HepG2 (cell line): ENCODE results near the gene USP15. TPM values are rescaled to one million over a fixed set of nuclear protein-coding genes. Genes with fewer than 3 reads are reported as not detected.

Experiments
- ATAC-seq: fragments of 200-7000 bp; cut with Tn5 transposase; 3 replicates; pipeline ENCODE4 v1.9.1; 2020; ENCODE audit warnings: mild to moderate bottlenecking, moderate library complexity
- BruUV-seq: library from RNA; stranded (reverse); fragments of 400-500 nt; replicated peaks from 2 replicates; lab custom pipeline; 2021; lab: Mats Ljungman, UMichigan
- CTCF ChIA-PET: fragments of 300-600 bp; formaldehyde crosslinking; extraction: SDS; loops from one replicate; lab custom pipeline; 2021; ENCODE audit warnings: low total read pairs, inconsistent platforms, low intra/inter-chr PET ratio; lab: Yijun Ruan, JAX
- POLR2A ChIA-PET: fragments of 350-600 bp; sonication (Branson Sonifier 250); formaldehyde crosslinking; loops from one replicate; lab custom pipeline; 2020; ENCODE audit warnings: antibody characterized with exemption, inconsistent platforms; lab: Yijun Ruan, JAX
- DNase-seq: peaks from one replicate; pipeline ENCODE4 v3.0.0-alpha.2; 2015; ENCODE audit warnings: low spot score
- FAIRE-seq: peaks from 3 replicates; lab custom pipeline; 2011; peaks lifted over from hg19 to GRCh38; lab: Jason Lieb, UNC
- H2AFZ ChIP-seq: one replicate; pipeline ENCODE4 v1.6.1; 2011; ENCODE audit warnings: low read length, inconsistent platforms
- H3K27ac ChIP-seq: fragments of 300-600 bp; 3 replicates; pipeline ENCODE4 v1.8.0; 2011; ENCODE audit warnings: mixed run types, mild to moderate bottlenecking, mixed read lengths, low read length, inconsistent platforms; ENCODE audit not compliant: insufficient read depth; ENCODE audit errors: extremely low read length
- H3K27me3 ChIP-seq, 2 experiments: fragments of 200-600 bp in 1 of 2; 2 replicates in 1 of 2; 3 replicates in 1 of 2; pipeline versions ENCODE4 v1.6.0 to v1.8.0; 2011; ENCODE audit warnings: low read length in 2 of 2, mild to moderate bottlenecking in 2 of 2, moderate library complexity in 2 of 2, inconsistent platforms in 1 of 2; ENCODE audit not compliant: insufficient read depth in 2 of 2, control insufficient read depth in 1 of 2
- H3K36me3 ChIP-seq, 2 experiments: fragments of 200-600 bp in 1 of 2; replicated peaks in 1 of 2; 2 replicates in 1 of 2; 3 replicates in 1 of 2; pipeline versions ENCODE4 v1.5.1 to v1.8.0; 2011; ENCODE audit warnings: low read length in 2 of 2, inconsistent platforms in 1 of 2; ENCODE audit not compliant: insufficient read depth in 2 of 2, control insufficient read depth in 1 of 2
- H3K4me1 ChIP-seq: 2 replicates; pipeline ENCODE4 v1.5.1; 2012; ENCODE audit warnings: low read length, inconsistent platforms; ENCODE audit not compliant: insufficient read depth
- H3K4me2 ChIP-seq: 2 replicates; pipeline ENCODE4 v1.6.0; 2011; ENCODE audit warnings: low read depth, low read length, inconsistent platforms
- H3K4me3 ChIP-seq, 3 experiments: fragments of 200-600 bp in 1 of 3; sonication (generic), shearing (Covaris generic) in 1 of 3; replicated peaks in 1 of 3; 2 replicates each; pipeline ENCODE4 v1.5.1; 2011 to 2016; ENCODE audit warnings: low read length in 3 of 3, inconsistent platforms in 2 of 3, low read depth in 2 of 3, mild to moderate bottlenecking in 2 of 3, control low read depth in 1 of 3, mixed read lengths in 1 of 3; ENCODE audit not compliant: insufficient read depth in 1 of 3
- H3K79me2 ChIP-seq: one replicate; pipeline ENCODE4 v1.6.1; 2011; ENCODE audit warnings: low read length, inconsistent platforms; ENCODE audit not compliant: insufficient read depth
- H3K9ac ChIP-seq: 2 replicates; pipeline ENCODE4 v1.6.0; 2011; ENCODE audit warnings: mild to moderate bottlenecking, low read depth, low read length, inconsistent platforms; ENCODE audit not compliant: insufficient read depth
- H3K9me3 ChIP-seq: 2 replicates; pipeline ENCODE4 v1.5.1; 2012; ENCODE audit warnings: mild to moderate bottlenecking, low read length
- H4K20me1 ChIP-seq: 2 replicates; pipeline ENCODE4 v1.6.0; 2011; ENCODE audit warnings: inconsistent platforms, mild to moderate bottlenecking, low read length, moderate library complexity; ENCODE audit not compliant: insufficient read depth
- KLF6 ChIP-seq: IDR thresholded peaks from 2 replicates; pipeline ENCODE4 v1.8.0; 2016; ENCODE audit warnings: missing biosample characterization, missing genetic modification reagents
- MBD4 ChIP-seq: IDR thresholded peaks from 2 replicates; pipeline ENCODE4 v1.6.1; 2012; ENCODE audit warnings: low read length, inconsistent platforms, borderline replicate concordance
- MEIS2 ChIP-seq: sonication (generic); formaldehyde crosslinking; IDR thresholded peaks from 2 replicates; pipeline ENCODE4 v1.9.0; 2021; ENCODE audit warnings: mild to moderate bottlenecking, missing genetic modification reagents
- MTA3 ChIP-seq: sonication (generic); formaldehyde crosslinking; IDR thresholded peaks from 2 replicates; pipeline ENCODE4 v1.4.0; 2020; ENCODE audit warnings: missing genetic modification reagents
- MXD1 ChIP-seq: sonication (generic); formaldehyde crosslinking; IDR thresholded peaks from 2 replicates; pipeline ENCODE4 v1.4.0; 2020; ENCODE audit warnings: mild to moderate bottlenecking, missing genetic modification reagents
- PAWR ChIP-seq: sonication (generic); formaldehyde crosslinking; IDR thresholded peaks from 2 replicates; pipeline ENCODE4 v1.4.0; 2020; ENCODE audit warnings: missing genetic modification reagents, mild to moderate bottlenecking, borderline replicate concordance
- PAX8 ChIP-seq: sonication (generic); formaldehyde crosslinking; IDR thresholded peaks from 2 replicates; pipeline ENCODE4 v1.8.0; 2022; ENCODE audit warnings: mild to moderate bottlenecking, missing genetic modification reagents, borderline replicate concordance
- PHF8 ChIP-seq: sonication (generic); formaldehyde crosslinking; IDR thresholded peaks from 2 replicates; pipeline ENCODE4 v1.5.0; 2020; ENCODE audit warnings: missing genetic modification reagents
- RAD21 ChIP-seq: fragments of 450-650 bp; formaldehyde crosslinking; IDR thresholded peaks from 2 replicates; pipeline ENCODE4 v1.5.0; 2020; ENCODE audit warnings: mild to moderate bottlenecking
- ZGPAT ChIP-seq: IDR thresholded peaks from 2 replicates; pipeline ENCODE4 v1.6.1; 2016; ENCODE audit warnings: mild to moderate bottlenecking
- ZKSCAN8 ChIP-seq: IDR thresholded peaks from 2 replicates; pipeline ENCODE4 v1.6.1; 2016; ENCODE audit warnings: borderline replicate concordance, missing genetic modification reagents, missing compliant biosample characterization
- ZNF234 ChIP-seq: sonication (generic); formaldehyde crosslinking; conservative IDR thresholded peaks from 2 replicates; pipeline ENCODE4 v1.5.1; 2020; ENCODE audit warnings: mild to moderate bottlenecking, missing genetic modification reagents
- ZNF30 ChIP-seq: sonication (generic); formaldehyde crosslinking; IDR thresholded peaks from 2 replicates; pipeline ENCODE4 v1.5.0; 2020; ENCODE audit warnings: mild to moderate bottlenecking, missing genetic modification reagents
- ZNF598 ChIP-seq: sonication (generic); formaldehyde crosslinking; IDR thresholded peaks from 2 replicates; pipeline ENCODE4 v1.5.1; 2020; ENCODE audit warnings: mild to moderate bottlenecking, missing genetic modification reagents, borderline replicate concordance
- ZNF704 ChIP-seq: sonication (generic); formaldehyde crosslinking; IDR thresholded peaks from 2 replicates; pipeline ENCODE4 v1.8.1; 2023; ENCODE audit warnings: mild to moderate bottlenecking, inconsistent platforms, moderate library complexity, missing genetic modification reagents, borderline replicate concordance
- WGBS: methylation state at CpG from one replicate; pipeline ENCODE4 v1.1.6; 2017; ENCODE audit warnings: low lambda C conversion rate; 5-methylcytosine and 5-hydroxymethylcytosine counted together
- in situ Hi-C: cut with HindIII; loops from 2 replicates; pipeline ENCODE4 v1.10.0; 2017; ENCODE audit warnings: low pct_unique_long_range_greater_than_20kb; ENCODE audit not compliant: extremely low pct_ligation_motif_present
- intact Hi-C: fragments of 100-400 bp; cut with micrococcal nuclease; formaldehyde crosslinking; loops from one replicate; pipeline ENCODE4 v1.10.0; 2022; ENCODE audit not compliant: unreplicated experiment
- polyA plus RNA-seq, 8 experiments: library from polyadenylated mRNA; depleted of rRNA in 3 of 8; stranded (reverse) in 7 of 8; unstranded in 1 of 8; fragments of >200 nt; fragmentation: Illumina TruSeq in 4 of 8; extraction: Trizol in 4 of 8; gene quantifications; 2 replicates each; pipeline versions ENCODE4 v1.2.1 to v1.2.3, GENCODE V29; 2011 to 2016; ENCODE audit warnings: low read depth in 4 of 8, missing spikeins in 1 of 8, mixed read lengths in 1 of 8; ENCODE audit not compliant: insufficient read depth in 1 of 8
- total RNA-seq, 5 experiments: library from RNA; depleted of rRNA; stranded (reverse); fragments of >200 nt; fragmentation: Illumina TruSeq; extraction: Trizol; gene quantifications; 2 replicates each; pipeline ENCODE4 v1.2.3, GENCODE V29; 2016; ENCODE audit warnings: low read depth in 1 of 5

The USP15 gene
- total and polyA plus RNA-seq, 2 of the 13 experiments (the other 11 are each of a cell fraction or from before 2014, with no cell fraction given) = 17.3 to 51.7 TPM

DNA sequence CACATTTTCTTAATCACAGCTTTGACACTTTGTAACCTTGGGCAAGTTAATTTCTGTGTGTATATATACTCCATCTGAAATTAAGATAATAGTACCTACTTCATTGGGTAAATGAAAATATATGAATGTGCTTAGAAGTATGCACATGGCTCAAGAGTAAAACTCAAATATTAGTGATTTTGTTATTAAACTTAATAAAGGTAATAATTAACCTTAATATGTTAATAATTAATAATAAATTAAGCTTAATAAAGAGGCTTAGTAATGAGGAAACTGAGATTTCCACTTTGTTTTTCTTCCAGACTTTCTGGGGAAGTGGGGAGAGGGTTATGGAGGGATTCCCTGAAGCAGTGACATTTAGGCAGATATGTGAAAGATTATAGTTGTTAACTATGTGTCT, 19.8 kb downstream of the USP15 start:
- TF ChIP-seq KLF6 (no peak), MEIS2 (no peak), ZNF30 (no peak), ZKSCAN8 (no peak), MTA3 (CRISPR knock-in tag) (no peak)
- TF ChIP-seq, all 625 proteins: peak for 0
- FAIRE-seq = no peak
- CTCF ChIA-PET = no interaction called here
- ATAC-seq = no peak
- Histone ChIP-seq H3K27ac (no peak overlapping the region), H3K9me3 (no peaks in the 10 kb centered on the region), H3K4me2 (no peak overlapping the region), H3K4me1 (no peaks in the 10 kb centered on the region), H4K20me1 (peaks cover 12% of the 10 kb centered on the region; the same call in 1 of the 2 replicates), H3K36me3 (no peaks in the 10 kb centered on the region), H2AFZ (no peak overlapping the region), H3K27me3 (no peaks in the 10 kb centered on the region), H3K9ac (no peak overlapping the region), H3K4me3 (no peak overlapping the region), H3K79me2 (peaks cover 88% of the 10 kb centered on the region)
- POLR2A ChIA-PET = no interaction called here
- in situ Hi-C loops (no loop called here), intact Hi-C loops (no loop called here)
- no peak for DNase-seq
- no TSS peak for BruUV-seq

DNA sequence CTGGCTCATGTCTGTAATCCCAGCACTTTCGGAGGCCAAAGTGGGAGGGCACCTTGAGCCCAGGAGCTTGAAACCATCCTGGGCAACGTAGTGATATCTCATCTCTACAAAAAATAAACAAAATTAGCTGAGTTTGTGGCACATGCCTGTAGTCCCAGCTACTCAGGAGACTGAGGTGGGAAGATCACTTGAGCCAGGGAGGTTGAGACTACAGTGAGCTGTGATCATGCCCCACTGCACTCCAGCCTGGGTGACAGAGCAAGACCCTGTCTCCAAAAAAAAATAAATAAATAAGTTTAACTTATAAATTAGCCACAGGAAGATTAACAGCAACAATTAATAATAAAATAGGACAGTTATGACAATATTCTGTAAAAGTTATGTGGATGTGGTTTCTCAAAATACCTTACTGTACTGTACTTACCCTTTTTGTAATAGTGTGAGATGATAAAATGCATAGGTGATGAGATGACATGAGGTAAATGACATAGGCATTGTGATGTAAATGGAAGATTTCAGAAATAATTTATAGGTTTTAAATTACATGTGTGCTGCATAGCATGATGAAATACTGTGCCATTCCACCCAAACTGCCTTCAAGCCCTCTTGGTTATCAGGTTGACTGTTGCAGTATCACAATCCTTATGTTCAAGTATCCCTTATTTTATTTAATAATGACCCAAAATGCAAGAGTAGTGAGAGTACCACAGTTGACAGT, 22.0 kb downstream of the USP15 start:
- Histone ChIP-seq H3K36me3 (no peaks in the 10 kb centered on the region), H2AFZ (no peak overlapping the region), H3K79me2 (peaks cover 85% of the 10 kb centered on the region), H3K9ac (no peak overlapping the region), H3K27me3 (no peaks in the 10 kb centered on the region), H3K27ac (no peak overlapping the region), H3K4me3 (no peak overlapping the region), H4K20me1 (peaks cover 12% of the 10 kb centered on the region; the same call in 1 of the 2 replicates), H3K9me3 (no peaks in the 10 kb centered on the region), H3K4me2 (no peak overlapping the region), H3K4me1 (no peaks in the 10 kb centered on the region)
- in situ Hi-C loops (no loop called here), intact Hi-C loops (no loop called here)
- CTCF ChIA-PET = no interaction called here
- FAIRE-seq (no peak), ATAC-seq (no peak), DNase-seq (no peak)
- 100% methylated on average over 2 of the region's 2 CpGs for WGBS
- BruUV-seq = no TSS peak
- POLR2A ChIA-PET = no interaction called here
- TF ChIP-seq MXD1 (CRISPR knock-in tag) (no peak), ZNF704 (CRISPR knock-in tag) (no peak), MBD4 (no peak), PAWR (no peak), ZNF234 (no peak), PAX8 (CRISPR knock-in tag) (no peak), ZGPAT (CRISPR knock-in tag) (no peak), PHF8 (CRISPR knock-in tag) (no peak), RAD21 (CRISPR knock-in tag) (no peak), ZNF598 (CRISPR knock-in tag) (no peak)
